ENCODE results near the gene HINT3.

DNA sequence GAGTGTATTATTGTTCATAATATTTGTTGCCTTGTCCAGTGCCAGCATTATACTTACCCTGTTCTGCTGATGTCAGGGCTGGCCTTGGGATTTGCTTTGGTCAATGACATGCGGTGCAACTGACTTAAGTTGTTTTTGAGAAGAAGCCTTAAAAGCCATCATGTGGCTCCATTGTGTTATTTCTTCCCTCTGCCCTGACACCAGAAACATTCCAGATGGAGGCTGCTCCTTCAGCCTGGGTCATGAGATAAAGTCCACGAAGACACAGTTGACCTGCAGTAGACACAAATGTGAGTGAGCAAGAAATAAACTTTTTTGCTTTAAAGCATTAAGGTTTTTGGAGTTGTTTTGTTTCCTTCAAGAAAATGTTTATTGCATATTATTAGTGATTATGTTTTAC, 7.5 kb upstream of the HINT3 start:
- TF ChIP-seq, protein P1, sequence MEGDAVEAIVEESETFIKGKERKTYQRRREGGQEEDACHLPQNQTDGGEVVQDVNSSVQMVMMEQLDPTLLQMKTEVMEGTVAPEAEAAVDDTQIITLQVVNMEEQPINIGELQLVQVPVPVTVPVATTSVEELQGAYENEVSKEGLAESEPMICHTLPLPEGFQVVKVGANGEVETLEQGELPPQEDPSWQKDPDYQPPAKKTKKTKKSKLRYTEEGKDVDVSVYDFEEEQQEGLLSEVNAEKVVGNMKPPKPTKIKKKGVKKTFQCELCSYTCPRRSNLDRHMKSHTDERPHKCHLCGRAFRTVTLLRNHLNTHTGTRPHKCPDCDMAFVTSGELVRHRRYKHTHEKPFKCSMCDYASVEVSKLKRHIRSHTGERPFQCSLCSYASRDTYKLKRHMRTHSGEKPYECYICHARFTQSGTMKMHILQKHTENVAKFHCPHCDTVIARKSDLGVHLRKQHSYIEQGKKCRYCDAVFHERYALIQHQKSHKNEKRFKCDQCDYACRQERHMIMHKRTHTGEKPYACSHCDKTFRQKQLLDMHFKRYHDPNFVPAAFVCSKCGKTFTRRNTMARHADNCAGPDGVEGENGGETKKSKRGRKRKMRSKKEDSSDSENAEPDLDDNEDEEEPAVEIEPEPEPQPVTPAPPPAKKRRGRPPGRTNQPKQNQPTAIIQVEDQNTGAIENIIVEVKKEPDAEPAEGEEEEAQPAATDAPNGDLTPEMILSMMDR (conservative IDR thresholded peaks at IDR 0.05), result no peak
- TF ChIP-seq EZH2 (IDR thresholded peaks at IDR 0.05; ENCODE audit: low read depth), result no peak

Data from PC-9 (cell line).